ENCODE measurements around the gene EGFR. TPM values are rescaled to one million over a fixed set of nuclear protein-coding genes. Genes with fewer than 3 reads are reported as not detected.
A peak's percentile ranks its signal among the peaks of the same experiment; 100 is the strongest.

The EGFR gene
- total RNA-seq, 1 donor from 2014 or later, result 78.3 TPM

DNA sequence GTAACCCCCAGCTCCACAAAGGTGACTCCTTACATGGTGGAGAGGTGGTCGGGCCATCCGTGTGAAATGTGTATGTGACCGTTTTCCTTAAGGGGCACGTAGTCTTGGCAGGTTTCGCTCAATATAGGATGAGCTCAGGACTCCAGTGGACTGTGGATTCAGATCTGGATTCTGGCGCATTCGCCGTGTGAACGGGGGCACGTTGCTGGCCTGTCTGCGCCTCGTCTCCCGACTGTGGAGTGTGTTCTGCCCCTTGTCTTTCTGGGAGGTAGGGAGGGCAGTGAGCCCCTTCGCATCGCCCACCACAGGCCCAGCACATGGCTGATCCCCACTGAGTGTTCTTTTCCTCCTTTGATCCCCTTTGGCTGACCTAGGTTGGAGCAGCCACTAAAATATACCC, 165.1 kb downstream of the EGFR start:
- ATAC-seq (no peak), DNase-seq (no peak)
- H3K9me3 ChIP-seq, result no peaks in the 10 kb centered on the region
- no peaks in the 10 kb centered on the region for H3K27me3 ChIP-seq
- no peak overlapping the region for H3K27ac ChIP-seq
- H3K4me1 ChIP-seq, result no peaks in the 10 kb centered on the region
- TF ChIP-seq, protein P1, sequence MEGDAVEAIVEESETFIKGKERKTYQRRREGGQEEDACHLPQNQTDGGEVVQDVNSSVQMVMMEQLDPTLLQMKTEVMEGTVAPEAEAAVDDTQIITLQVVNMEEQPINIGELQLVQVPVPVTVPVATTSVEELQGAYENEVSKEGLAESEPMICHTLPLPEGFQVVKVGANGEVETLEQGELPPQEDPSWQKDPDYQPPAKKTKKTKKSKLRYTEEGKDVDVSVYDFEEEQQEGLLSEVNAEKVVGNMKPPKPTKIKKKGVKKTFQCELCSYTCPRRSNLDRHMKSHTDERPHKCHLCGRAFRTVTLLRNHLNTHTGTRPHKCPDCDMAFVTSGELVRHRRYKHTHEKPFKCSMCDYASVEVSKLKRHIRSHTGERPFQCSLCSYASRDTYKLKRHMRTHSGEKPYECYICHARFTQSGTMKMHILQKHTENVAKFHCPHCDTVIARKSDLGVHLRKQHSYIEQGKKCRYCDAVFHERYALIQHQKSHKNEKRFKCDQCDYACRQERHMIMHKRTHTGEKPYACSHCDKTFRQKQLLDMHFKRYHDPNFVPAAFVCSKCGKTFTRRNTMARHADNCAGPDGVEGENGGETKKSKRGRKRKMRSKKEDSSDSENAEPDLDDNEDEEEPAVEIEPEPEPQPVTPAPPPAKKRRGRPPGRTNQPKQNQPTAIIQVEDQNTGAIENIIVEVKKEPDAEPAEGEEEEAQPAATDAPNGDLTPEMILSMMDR (IDR thresholded peaks at IDR 0.05), result no peak
- peaks cover 30% of the 10 kb centered on the region for H3K36me3 ChIP-seq
- intact Hi-C loops (cut with DNase I), result no loop called here
- no peak overlapping the region for H3K4me3 ChIP-seq

DNA sequence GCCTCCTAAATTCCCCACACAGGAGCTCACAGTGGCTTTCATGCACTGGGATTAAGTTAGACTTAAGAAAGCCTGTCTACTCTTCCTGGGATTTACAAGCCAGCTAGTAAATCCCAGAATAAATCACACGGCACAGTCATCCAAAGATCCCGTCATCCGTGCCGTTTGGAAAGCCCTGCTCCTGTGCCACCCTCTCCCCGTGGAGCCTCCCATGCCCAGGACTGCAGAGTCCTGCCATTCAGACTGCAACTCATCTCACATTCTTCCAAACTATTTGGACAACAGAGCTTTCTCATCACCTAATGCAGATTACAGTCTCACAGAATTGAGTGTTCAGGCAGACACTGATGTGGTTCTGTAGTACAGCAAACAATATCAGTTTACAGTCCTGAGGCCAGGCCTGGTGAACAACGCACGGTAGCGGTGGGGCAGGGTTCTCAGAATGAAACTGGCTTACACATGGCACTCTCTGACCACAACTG, 166.5 kb downstream of the EGFR start:
- Histone ChIP-seq H3K4me1 (no peaks in the 10 kb centered on the region), H3K9me3 (no peaks in the 10 kb centered on the region), H3K27me3 (no peaks in the 10 kb centered on the region), H3K4me3 (no peak overlapping the region), H3K36me3 (peaks cover 30% of the 10 kb centered on the region), H3K27ac (no peak overlapping the region)
- ATAC-seq (no peak), DNase-seq (no peak)
- intact Hi-C loops (cut with DNase I), result no loop called here
- TF ChIP-seq, protein P1 (IDR thresholded peaks at IDR 0.05), result no peak

DNA sequence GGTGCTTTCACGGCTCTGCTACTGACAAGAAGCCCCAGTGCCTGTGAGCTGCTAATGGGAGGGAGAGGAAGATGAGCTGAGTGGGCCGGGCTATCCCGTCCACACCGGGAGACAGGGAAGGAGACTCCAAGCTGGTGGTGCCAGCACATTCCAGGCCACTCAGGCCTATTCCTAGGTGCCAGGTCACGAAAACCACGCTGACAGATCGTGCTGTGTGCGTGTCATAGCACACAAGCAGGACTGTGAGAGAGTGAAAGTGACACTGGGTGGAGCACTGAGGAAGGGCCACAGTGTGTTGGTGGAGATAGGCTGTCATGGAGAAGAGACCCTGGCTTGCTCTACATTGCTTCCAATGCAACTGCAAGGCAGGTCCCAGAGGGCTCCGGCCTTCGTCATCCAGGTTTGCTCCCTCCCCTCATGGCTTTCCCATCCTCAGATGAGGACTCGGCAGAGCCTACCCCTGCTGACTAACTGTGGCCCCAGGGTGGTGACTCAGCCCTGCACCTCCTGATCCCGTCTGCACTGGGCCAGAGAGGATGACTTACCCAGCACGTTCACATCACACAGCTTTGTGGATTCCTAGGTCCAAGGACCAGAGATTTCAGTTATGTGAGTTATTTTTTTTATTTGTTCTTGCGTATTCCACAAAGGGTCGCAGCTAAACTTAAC, 167.3 kb downstream of the EGFR start:
- peaks cover 29% of the 10 kb centered on the region for H3K36me3 ChIP-seq

DNA sequence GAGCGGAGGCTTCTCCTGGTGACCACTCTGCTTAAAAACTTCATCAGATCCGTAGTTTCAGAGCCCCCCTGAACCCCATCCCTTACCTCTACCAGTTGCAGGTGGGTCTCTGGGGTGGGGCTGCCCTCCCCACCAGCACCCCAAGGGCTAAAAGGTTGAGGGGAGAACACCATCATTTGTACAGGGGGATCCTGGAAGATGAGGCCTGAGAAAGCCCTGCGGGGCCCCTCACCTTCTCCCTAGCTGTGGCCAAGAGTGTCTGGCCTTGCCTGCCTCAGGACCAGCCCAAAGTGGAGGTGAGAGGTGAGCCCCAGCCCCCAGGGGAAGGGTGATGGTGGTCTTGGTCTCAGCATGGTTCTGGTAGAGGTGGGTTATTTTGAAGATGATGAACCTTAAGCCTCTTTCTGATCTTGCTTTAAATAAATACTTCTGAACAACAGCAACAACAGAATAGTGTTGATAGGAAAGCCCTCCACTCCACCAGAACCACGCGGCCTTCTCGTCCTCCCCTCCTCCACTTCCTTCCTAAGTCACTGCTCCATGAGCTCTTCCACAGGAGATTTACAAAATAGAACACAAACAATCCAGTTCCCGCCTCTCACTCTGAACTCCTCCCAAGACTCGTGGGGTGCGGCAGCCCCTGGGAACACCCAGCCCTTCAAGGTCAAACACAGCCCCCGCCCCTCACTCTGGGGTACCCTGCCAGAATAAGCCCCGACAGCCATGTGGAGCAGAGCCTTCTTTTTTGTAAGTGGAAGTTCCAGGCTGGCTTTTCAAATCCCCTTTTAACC, 169.1 kb downstream of the EGFR start:
- intact Hi-C loops (cut with DNase I), result no loop called here
- Histone ChIP-seq H3K4me1 (no peaks in the 10 kb centered on the region), H3K4me3 (no peak overlapping the region), H3K27me3 (no peaks in the 10 kb centered on the region), H3K9me3 (no peaks in the 10 kb centered on the region), H3K36me3 (peaks cover 16% of the 10 kb centered on the region), H3K27ac (no peak overlapping the region)
- no peak for DNase-seq
- ATAC-seq, result peak; percentile 16
- TF ChIP-seq, protein P1 (IDR thresholded peaks at IDR 0.05), result no peak

More for the DNA sequence above, 167.3 kb downstream of the EGFR start:
- H3K4me1 ChIP-seq, result no peaks in the 10 kb centered on the region
- TF ChIP-seq, protein P1 (IDR thresholded peaks at IDR 0.05), result no peak
- H3K27ac ChIP-seq, result no peak overlapping the region
- H3K9me3 ChIP-seq, result no peaks in the 10 kb centered on the region
- H3K27me3 ChIP-seq, result no peaks in the 10 kb centered on the region
- DNase-seq (no peak), ATAC-seq (no peak)
- no peak overlapping the region for H3K4me3 ChIP-seq
- intact Hi-C loops (cut with DNase I), result no loop called here

GRCh38 chr7:55188590-55189138, 169.8 kb downstream of the EGFR start:
- no peaks in the 10 kb centered on the region for H3K27me3 ChIP-seq
- DNase-seq (no peak), ATAC-seq (no peak)
- H3K9me3 ChIP-seq, result no peaks in the 10 kb centered on the region
- intact Hi-C loops (cut with DNase I), result no loop called here
- no peaks in the 10 kb centered on the region for H3K4me1 ChIP-seq
- peaks cover 20% of the 10 kb centered on the region for H3K36me3 ChIP-seq
- TF ChIP-seq, protein P1 (IDR thresholded peaks at IDR 0.05), result no peak
- H3K27ac ChIP-seq, result no peak overlapping the region
- no peak overlapping the region for H3K4me3 ChIP-seq
